Measurements from ENCODE around the gene MGST3. TPM values are rescaled to one million over a fixed set of nuclear protein-coding genes. Genes with fewer than 3 reads are reported as not detected.

The MGST3 gene
- polyA plus RNA-seq, 1 donor (not counting 4 experiments of a cell fraction or from before 2014, with no cell fraction given), result 319 TPM

GRCh38 chr1:165597883-165598675 is 33.0 kb upstream of the MGST3 start:
- H3K4me3 ChIP-seq (ENCODE audit: control insufficient read depth in 2 of 3, extremely low read depth in 1 of 3, insufficient read depth in 2 of 3, low read depth in 1 of 3, low read length in 3 of 3), result peak overlapping the region; percentile 60 to 73 (median 69)
- H4K20me1 ChIP-seq (ENCODE audit: control insufficient read depth, extremely low read depth, insufficient read depth, low read length), result no peaks in the 10 kb centered on the region
- peaks cover 10% of the 10 kb centered on the region for H3K4me1 ChIP-seq (ENCODE audit: control insufficient read depth, extremely low read depth, insufficient read depth, low read length)
- dilution Hi-C loops (cut with MboI; ENCODE audit: extremely low pct_ligation_motif_present, low sequenced_read_pairs), result loop anchor here (10.0 kb wide), 1 partner anchor 203 kb away; no protein-coding TSS in a partner anchor
- H3K9ac ChIP-seq (ENCODE audit: control insufficient read depth, extremely low read depth, insufficient read depth, low read length), result peak overlapping the region; percentile 78
- DNase-seq (ENCODE audit: low read depth, low spot score), result peak; percentile 78
- no peaks in the 10 kb centered on the region for H3K79me2 ChIP-seq (ENCODE audit: control insufficient read depth, insufficient read depth, low read length)
- H2AFZ ChIP-seq (ENCODE audit: control insufficient read depth, low read length), result peak overlapping the region; percentile 95
- no peaks in the 10 kb centered on the region for H3K9me3 ChIP-seq (ENCODE audit: control insufficient read depth, low read depth, low read length)
- no peaks in the 10 kb centered on the region for H3K9me1 ChIP-seq (ENCODE audit: control insufficient read depth, extremely low read depth, insufficient read depth, low read length)
- TF ChIP-seq, protein P1, sequence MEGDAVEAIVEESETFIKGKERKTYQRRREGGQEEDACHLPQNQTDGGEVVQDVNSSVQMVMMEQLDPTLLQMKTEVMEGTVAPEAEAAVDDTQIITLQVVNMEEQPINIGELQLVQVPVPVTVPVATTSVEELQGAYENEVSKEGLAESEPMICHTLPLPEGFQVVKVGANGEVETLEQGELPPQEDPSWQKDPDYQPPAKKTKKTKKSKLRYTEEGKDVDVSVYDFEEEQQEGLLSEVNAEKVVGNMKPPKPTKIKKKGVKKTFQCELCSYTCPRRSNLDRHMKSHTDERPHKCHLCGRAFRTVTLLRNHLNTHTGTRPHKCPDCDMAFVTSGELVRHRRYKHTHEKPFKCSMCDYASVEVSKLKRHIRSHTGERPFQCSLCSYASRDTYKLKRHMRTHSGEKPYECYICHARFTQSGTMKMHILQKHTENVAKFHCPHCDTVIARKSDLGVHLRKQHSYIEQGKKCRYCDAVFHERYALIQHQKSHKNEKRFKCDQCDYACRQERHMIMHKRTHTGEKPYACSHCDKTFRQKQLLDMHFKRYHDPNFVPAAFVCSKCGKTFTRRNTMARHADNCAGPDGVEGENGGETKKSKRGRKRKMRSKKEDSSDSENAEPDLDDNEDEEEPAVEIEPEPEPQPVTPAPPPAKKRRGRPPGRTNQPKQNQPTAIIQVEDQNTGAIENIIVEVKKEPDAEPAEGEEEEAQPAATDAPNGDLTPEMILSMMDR (optimal IDR thresholded peaks at IDR 0.05 in 1 of 3, IDR thresholded peaks at IDR 0.05 in 1 of 3, conservative IDR thresholded peaks at IDR 0.05 in 1 of 3; ENCODE audit: extremely low read depth in 1 of 3, insufficient read depth in 2 of 3, low read length in 3 of 3), result no peak
- TF ChIP-seq EZH2 (IDR thresholded peaks at IDR 0.05; ENCODE audit: low read length), result no peak
- H3K27me3 ChIP-seq (ENCODE audit: control insufficient read depth, extremely low read depth, insufficient read depth, low read length), result peaks cover 18% of the 10 kb centered on the region
- no peaks in the 10 kb centered on the region for H3K36me3 ChIP-seq (ENCODE audit: control insufficient read depth in 2 of 2, extremely low read depth in 1 of 2, insufficient read depth in 2 of 2, low read length in 2 of 2)
- H3K27ac ChIP-seq (ENCODE audit: control insufficient read depth, insufficient read depth, low read length), result peak overlapping the region; percentile 84
- H3K4me2 ChIP-seq (ENCODE audit: control insufficient read depth, extremely low read depth, insufficient read depth, low read depth, low read length), result peak overlapping the region; percentile 97
- peak; percentile 66 for FAIRE-seq

DNA sequence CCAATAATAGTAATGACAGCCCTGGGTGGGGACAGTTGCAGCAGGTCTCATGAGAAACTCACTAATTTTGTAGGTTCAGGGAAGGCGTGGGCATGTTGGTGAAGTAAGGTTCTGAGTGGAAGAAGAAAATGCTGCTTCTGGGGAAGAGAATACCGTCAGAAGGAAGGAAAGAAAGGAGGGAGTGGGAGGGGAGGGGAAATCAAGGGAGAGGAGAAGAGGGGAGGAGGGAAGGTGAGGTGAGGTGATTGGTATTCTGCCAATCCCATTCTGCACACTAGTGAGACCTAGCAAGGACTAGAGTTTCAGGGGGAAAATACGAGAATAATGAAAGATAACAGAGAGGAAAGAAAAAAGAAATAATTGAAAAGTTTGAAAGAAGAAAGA is 32.4 kb upstream of the MGST3 start:
- dilution Hi-C loops (cut with MboI; ENCODE audit: extremely low pct_ligation_motif_present, low sequenced_read_pairs), result loop anchor here (10.0 kb wide), 1 partner anchor 204 kb away; no protein-coding TSS in a partner anchor
- Histone ChIP-seq H3K27ac (ENCODE audit: control insufficient read depth, insufficient read depth, low read length) (peak overlapping the region; percentile 84), H2AFZ (ENCODE audit: control insufficient read depth, low read length) (peak overlapping the region; percentile 95), H3K4me2 (ENCODE audit: control insufficient read depth, extremely low read depth, insufficient read depth, low read depth, low read length) (peak overlapping the region; percentile 97), H3K4me3 (ENCODE audit: control insufficient read depth in 2 of 3, extremely low read depth in 1 of 3, insufficient read depth in 2 of 3, low read depth in 1 of 3, low read length in 3 of 3) (peak overlapping the region; percentile 60 to 73 (median 69)), H3K9me1 (ENCODE audit: control insufficient read depth, extremely low read depth, insufficient read depth, low read length) (no peaks in the 10 kb centered on the region), H3K9ac (ENCODE audit: control insufficient read depth, extremely low read depth, insufficient read depth, low read length) (peak overlapping the region; percentile 78), H3K9me3 (ENCODE audit: control insufficient read depth, low read depth, low read length) (no peaks in the 10 kb centered on the region), H4K20me1 (ENCODE audit: control insufficient read depth, extremely low read depth, insufficient read depth, low read length) (no peaks in the 10 kb centered on the region), H3K4me1 (ENCODE audit: control insufficient read depth, extremely low read depth, insufficient read depth, low read length) (peaks cover 10% of the 10 kb centered on the region), H3K36me3 (ENCODE audit: control insufficient read depth in 2 of 2, extremely low read depth in 1 of 2, insufficient read depth in 2 of 2, low read length in 2 of 2) (no peaks in the 10 kb centered on the region), H3K27me3 (ENCODE audit: control insufficient read depth, extremely low read depth, insufficient read depth, low read length) (peaks cover 12% of the 10 kb centered on the region), H3K79me2 (ENCODE audit: control insufficient read depth, insufficient read depth, low read length) (no peaks in the 10 kb centered on the region)
- FAIRE-seq (no peak), DNase-seq (ENCODE audit: low read depth, low spot score) (no peak)
- TF ChIP-seq, protein P1 (optimal IDR thresholded peaks at IDR 0.05 in 1 of 3, IDR thresholded peaks at IDR 0.05 in 1 of 3, conservative IDR thresholded peaks at IDR 0.05 in 1 of 3; ENCODE audit: extremely low read depth in 1 of 3, insufficient read depth in 2 of 3, low read length in 3 of 3), result no peak
- TF ChIP-seq EZH2 (IDR thresholded peaks at IDR 0.05; ENCODE audit: low read length), result no peak

All from keratinocyte (primary cell).